Mucosa of stomach (tissue), 1 donor: Measurements from ENCODE around the gene CCDC33.

Experiments
- H3K27me3 ChIP-seq: one replicate; pipeline ENCODE4 v1.7.0; 2013; ENCODE audit warnings: mild to moderate bottlenecking, low read length; ENCODE audit not compliant: control insufficient read depth, insufficient read depth
- H3K36me3 ChIP-seq: one replicate; pipeline ENCODE4 v1.7.0; 2013; ENCODE audit warnings: low read length; ENCODE audit not compliant: control insufficient read depth, insufficient read depth
- H3K4me1 ChIP-seq: one replicate; pipeline ENCODE4 v1.7.0; 2013; ENCODE audit warnings: mild to moderate bottlenecking, low read length; ENCODE audit not compliant: control insufficient read depth, insufficient read depth
- H3K4me3 ChIP-seq: one replicate; pipeline ENCODE4 v1.7.0; 2013; ENCODE audit warnings: low read length
- H3K9ac ChIP-seq: one replicate; pipeline ENCODE4 v1.7.0; 2013; ENCODE audit warnings: mild to moderate bottlenecking, low read length, moderate library complexity
- H3K9me3 ChIP-seq: one replicate; pipeline ENCODE4 v1.7.0; 2013; ENCODE audit warnings: mild to moderate bottlenecking, low read length, moderate library complexity; ENCODE audit not compliant: control insufficient read depth
- donor health status: Pancreatic carcinoma.

Gene CCDC33

GRCh38 chr15:74225928-74226327 is 10.2 kb upstream of the CCDC33 start:
- Histone ChIP-seq H3K4me3 (no peak overlapping the region), H3K36me3 (no peaks in the 10 kb centered on the region), H3K9me3 (no peaks in the 10 kb centered on the region), H3K4me1 (peaks cover 9% of the 10 kb centered on the region), H3K9ac (no peak overlapping the region), H3K27me3 (peaks cover 19% of the 10 kb centered on the region)

GRCh38 chr15:74226761-74227540 is 9.2 kb upstream of the CCDC33 start:
- H3K36me3 ChIP-seq: no peaks in the 10 kb centered on the region
- no peaks in the 10 kb centered on the region for H3K9me3 ChIP-seq
- H3K27me3 ChIP-seq: peaks cover 12% of the 10 kb centered on the region
- H3K4me1 ChIP-seq: peaks cover 9% of the 10 kb centered on the region
- no peak overlapping the region for H3K4me3 ChIP-seq
- no peak overlapping the region for H3K9ac ChIP-seq

GRCh38 chr15:74227968-74228722 is 8.0 kb upstream of the CCDC33 start:
- Histone ChIP-seq H3K4me1 (peaks cover 9% of the 10 kb centered on the region), H3K9me3 (no peaks in the 10 kb centered on the region), H3K36me3 (no peaks in the 10 kb centered on the region), H3K4me3 (no peak overlapping the region), H3K27me3 (peaks cover 8% of the 10 kb centered on the region), H3K9ac (no peak overlapping the region)

GRCh38 chr15:74228723-74229081 is 7.4 kb upstream of the CCDC33 start:
- Histone ChIP-seq H3K9me3 (no peaks in the 10 kb centered on the region), H3K27me3 (peaks cover 5% of the 10 kb centered on the region), H3K4me3 (no peak overlapping the region), H3K4me1 (peaks cover 9% of the 10 kb centered on the region), H3K9ac (no peak overlapping the region), H3K36me3 (no peaks in the 10 kb centered on the region)

GRCh38 chr15:74229686-74230085 is 6.4 kb upstream of the CCDC33 start:
- no peak overlapping the region for H3K4me3 ChIP-seq
- peaks cover 5% of the 10 kb centered on the region for H3K27me3 ChIP-seq
- no peaks in the 10 kb centered on the region for H3K9me3 ChIP-seq

GRCh38 chr15:74231475-74231874 is 4.7 kb upstream of the CCDC33 start:
- Histone ChIP-seq H3K9me3 (no peaks in the 10 kb centered on the region), H3K9ac (no peak overlapping the region), H3K4me1 (peaks cover 34% of the 10 kb centered on the region), H3K4me3 (no peak overlapping the region), H3K27me3 (peaks cover 5% of the 10 kb centered on the region), H3K36me3 (no peaks in the 10 kb centered on the region)

More at GRCh38 chr15:74229686-74230085, 6.4 kb upstream of the CCDC33 start:
- Histone ChIP-seq H3K9ac (no peak overlapping the region), H3K4me1 (peaks cover 16% of the 10 kb centered on the region), H3K36me3 (no peaks in the 10 kb centered on the region)

GRCh38 chr15:74233373-74233772 is 2.8 kb upstream of the CCDC33 start:
- Histone ChIP-seq H3K36me3 (no peaks in the 10 kb centered on the region), H3K4me3 (no peak overlapping the region), H3K9me3 (no peaks in the 10 kb centered on the region), H3K9ac (no peak overlapping the region), H3K27me3 (peaks cover 5% of the 10 kb centered on the region), H3K4me1 (peaks cover 35% of the 10 kb centered on the region)

GRCh38 chr15:74233851-74234597 is 2.1 kb upstream of the CCDC33 start:
- H3K4me3 ChIP-seq: no peak overlapping the region
- H3K9me3 ChIP-seq: no peaks in the 10 kb centered on the region
- H3K4me1 ChIP-seq: peaks cover 32% of the 10 kb centered on the region
- H3K36me3 ChIP-seq: no peaks in the 10 kb centered on the region
- no peak overlapping the region for H3K9ac ChIP-seq
- H3K27me3 ChIP-seq: peaks cover under 1% of the 10 kb centered on the region

GRCh38 chr15:74234598-74234875 is 1.6 kb upstream of the CCDC33 start:
- H3K9ac ChIP-seq: no peak overlapping the region
- H3K4me1 ChIP-seq: peaks cover 37% of the 10 kb centered on the region
- no peaks in the 10 kb centered on the region for H3K9me3 ChIP-seq
- H3K4me3 ChIP-seq: no peak overlapping the region
- no peaks in the 10 kb centered on the region for H3K36me3 ChIP-seq
- H3K27me3 ChIP-seq: no peaks in the 10 kb centered on the region

GRCh38 chr15:74239051-74239705 is 3.1 kb downstream of the CCDC33 start:
- no peaks in the 10 kb centered on the region for H3K27me3 ChIP-seq
- no peak overlapping the region for H3K9ac ChIP-seq
- H3K4me1 ChIP-seq: peaks cover 69% of the 10 kb centered on the region
- H3K4me3 ChIP-seq: no peak overlapping the region
- no peaks in the 10 kb centered on the region for H3K9me3 ChIP-seq
- H3K36me3 ChIP-seq: no peaks in the 10 kb centered on the region

GRCh38 chr15:74240002-74240568 is 4.0 kb downstream of the CCDC33 start:
- Histone ChIP-seq H3K36me3 (no peaks in the 10 kb centered on the region), H3K4me3 (no peak overlapping the region), H3K4me1 (peaks cover 62% of the 10 kb centered on the region), H3K9ac (no peak overlapping the region), H3K9me3 (no peaks in the 10 kb centered on the region), H3K27me3 (peaks cover 5% of the 10 kb centered on the region)
